GM10266 (cell line): ENCODE results near the gene ZNF229.
"Not testable (repeated sequence)": the region's sequence is repeated elsewhere in the genome, so short reads cannot be mapped to it uniquely, and the experiment has no call there.

ENCODE experiments used
- DNase-seq: peaks from one replicate; pipeline ENCODE4 v3.0.0; 2012; ENCODE audit errors: extremely low spot score
- TF ChIP-seq, protein P1 (sequence below): IDR thresholded peaks from 2 replicates; pipeline ENCODE4 v1.5.1; 2012; ENCODE audit warnings: mild to moderate bottlenecking, low read depth; ENCODE audit not compliant: control insufficient read depth, insufficient read depth; ENCODE audit errors: missing control alignments

Gene ZNF229

DNA sequence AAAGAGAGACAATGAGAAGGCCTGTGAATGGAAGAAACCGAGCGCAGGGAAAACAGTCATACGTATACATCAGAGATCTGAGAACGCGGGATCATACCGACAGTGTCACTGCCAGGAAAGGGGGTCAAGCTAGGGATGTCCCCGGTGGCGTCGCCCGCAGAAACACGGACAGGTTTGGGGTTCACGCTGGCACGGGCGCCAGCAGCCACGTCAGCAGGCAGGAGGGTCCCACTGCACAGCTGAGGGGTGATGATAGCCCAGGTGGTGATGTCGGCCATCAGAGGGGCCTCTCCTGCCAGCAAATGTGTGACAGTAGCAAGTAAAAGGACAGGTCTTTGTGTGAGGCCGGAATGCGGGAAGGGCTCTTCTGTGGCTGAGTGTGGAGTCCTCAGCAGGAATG lies 3.4 kb upstream of the ZNF229 start:
- no peak for DNase-seq
- TF ChIP-seq, protein P1, sequence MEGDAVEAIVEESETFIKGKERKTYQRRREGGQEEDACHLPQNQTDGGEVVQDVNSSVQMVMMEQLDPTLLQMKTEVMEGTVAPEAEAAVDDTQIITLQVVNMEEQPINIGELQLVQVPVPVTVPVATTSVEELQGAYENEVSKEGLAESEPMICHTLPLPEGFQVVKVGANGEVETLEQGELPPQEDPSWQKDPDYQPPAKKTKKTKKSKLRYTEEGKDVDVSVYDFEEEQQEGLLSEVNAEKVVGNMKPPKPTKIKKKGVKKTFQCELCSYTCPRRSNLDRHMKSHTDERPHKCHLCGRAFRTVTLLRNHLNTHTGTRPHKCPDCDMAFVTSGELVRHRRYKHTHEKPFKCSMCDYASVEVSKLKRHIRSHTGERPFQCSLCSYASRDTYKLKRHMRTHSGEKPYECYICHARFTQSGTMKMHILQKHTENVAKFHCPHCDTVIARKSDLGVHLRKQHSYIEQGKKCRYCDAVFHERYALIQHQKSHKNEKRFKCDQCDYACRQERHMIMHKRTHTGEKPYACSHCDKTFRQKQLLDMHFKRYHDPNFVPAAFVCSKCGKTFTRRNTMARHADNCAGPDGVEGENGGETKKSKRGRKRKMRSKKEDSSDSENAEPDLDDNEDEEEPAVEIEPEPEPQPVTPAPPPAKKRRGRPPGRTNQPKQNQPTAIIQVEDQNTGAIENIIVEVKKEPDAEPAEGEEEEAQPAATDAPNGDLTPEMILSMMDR, result no peak

DNA sequence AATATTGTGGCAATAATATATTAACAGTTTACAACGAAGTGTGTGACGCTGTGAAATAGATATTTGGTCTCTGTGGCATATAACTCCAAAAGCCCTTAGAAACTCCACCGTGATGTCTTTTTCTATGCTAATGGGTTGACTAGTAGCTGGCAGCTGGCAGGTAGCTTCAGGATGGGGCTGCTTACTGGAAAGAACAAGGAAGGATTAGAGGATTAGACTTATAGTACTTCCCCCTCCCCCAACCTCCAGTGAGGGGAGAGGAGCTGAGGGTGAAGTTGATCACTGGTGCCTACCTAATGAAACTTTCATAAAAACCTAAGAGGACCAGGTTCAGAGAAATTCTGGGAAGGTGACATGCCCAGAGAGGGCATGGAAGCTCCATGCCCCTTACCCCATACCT lies 9.8 kb downstream of the ZNF229 start:
- TF ChIP-seq, protein P1, result no peak
- no peak for DNase-seq

DNA sequence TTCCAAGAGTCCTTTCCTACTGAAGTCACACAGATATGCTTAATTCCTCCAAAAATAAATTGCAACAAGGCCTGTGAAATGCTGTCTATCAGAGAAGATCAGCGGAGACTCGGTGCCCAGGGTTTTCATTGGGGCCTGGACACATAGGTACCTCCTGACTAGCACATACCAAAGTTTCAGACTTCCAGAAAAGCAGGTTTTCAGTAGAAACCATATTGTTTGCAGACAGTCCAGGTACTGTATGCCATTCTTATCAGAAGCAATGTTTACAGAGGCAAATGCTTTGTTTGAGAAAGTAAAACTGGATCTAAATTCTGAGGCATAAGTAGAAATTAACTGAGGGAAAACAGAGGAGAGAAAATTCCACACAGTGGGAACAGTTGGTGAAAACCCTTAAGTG lies 12.8 kb downstream of the ZNF229 start:
- TF ChIP-seq, protein P1, result no peak
- DNase-seq, result no peak

DNA sequence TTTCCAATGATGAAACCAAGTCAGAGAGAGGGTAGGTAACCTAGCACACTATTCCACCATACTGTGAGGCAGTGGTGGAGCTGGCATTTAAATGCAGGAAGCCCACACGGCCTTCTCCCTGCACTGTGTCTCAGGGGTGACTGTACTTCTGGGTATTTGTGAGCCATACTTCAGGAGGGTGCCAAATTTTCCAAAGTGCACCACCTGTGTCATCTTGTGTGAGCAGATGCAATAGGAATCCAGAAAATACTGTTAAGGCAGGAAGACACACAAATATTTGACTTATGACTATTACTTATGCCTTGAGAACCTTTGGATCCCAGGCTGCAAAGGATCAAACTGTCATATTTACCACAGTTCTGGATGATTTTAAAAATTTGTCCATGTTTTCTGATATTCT lies 17.3 kb downstream of the ZNF229 start:
- TF ChIP-seq, protein P1, result no peak
- no peak for DNase-seq

DNA sequence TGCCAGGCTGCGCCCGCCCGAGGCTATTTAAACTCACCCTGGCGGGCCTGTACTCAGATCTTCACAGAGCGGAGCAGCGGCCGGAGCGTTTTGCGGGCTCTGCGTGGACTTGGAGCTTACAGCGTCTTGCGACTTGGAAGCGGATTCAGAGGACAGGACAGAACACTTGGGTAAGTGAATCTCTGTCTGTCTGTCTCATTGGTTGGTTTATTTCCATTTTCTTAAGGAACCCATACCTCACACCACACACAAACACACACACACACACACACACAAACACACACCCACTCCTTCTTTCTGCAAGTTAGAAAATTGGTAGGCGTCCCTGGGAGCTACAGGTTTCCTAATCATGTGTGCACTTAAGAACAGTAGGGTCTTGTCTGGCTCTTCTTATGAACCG lies 32.7 kb downstream of the ZNF229 start:
- not testable (repeated sequence) for DNase-seq

DNA sequence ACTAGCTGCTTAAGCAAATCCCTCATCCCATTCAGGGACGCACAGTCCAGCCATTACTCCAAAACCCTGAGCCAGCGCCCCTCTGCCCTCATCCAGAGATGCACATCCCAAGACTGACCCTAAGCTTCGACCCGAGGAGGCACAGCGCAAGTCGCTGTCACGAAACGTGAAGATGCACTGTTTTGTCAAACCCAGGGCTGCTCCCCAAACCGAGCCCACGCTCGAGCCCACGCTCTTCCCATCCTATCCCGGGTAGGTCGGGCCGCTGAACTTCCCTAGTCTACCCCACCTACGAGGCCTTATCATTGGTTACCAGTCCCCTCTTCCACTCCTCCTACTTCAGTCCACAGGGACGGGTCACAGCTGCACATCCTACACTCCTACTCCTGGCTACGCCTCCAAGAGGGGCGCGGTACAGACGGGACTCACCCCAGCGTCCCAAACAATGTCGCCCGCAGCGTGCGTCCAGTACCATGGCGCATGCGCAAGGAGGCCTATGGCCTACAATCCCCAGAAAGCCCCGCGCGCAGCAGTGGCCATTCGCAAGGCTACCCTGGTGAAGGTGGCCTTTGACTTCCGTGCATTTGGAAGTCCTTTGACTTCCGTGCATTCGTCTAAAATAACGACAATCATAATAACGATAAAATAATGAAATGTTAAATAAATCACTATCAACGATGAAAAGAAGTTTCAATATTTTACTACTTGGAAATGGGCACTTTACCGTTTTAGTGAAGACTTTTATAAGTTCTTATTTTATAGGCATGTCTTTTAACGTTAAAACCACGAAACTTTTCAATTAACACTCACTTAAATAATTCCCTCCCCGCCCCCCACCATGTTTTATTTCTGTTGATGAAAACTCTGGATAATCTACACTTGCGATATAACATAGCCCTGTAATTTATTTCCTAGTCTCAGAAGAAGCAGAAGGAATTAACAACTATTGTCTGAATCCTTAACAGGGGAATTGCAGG lies 46.8 kb downstream of the ZNF229 start, which contains the start of gene ZNF285:
ZNF285 (minus strand) TSS at position 470 of the 977 bp plus-strand sequence. CDS start 4,395 bp downstream, outside the sequence.
- peak; percentile 38 for DNase-seq
- TF ChIP-seq, protein P1, result no peak

DNA sequence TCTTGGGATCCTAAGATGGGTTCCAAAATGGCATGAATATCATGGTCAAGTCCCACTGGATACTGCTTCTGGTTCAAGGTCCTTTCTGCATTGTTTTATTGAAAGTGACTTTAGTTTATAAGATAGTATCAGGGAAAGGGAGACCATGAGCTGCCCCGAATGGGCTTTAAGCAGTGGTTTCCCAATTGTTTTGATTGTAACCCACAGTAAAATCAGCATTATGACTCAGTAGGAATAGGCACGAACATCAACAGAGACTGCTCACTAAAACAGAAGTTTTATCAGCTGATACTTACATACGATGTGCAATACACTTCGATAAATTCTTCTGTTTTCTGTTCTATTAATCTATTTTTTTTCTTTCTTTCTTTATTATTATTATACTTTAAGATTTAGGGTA lies 59.0 kb downstream of the ZNF229 start:
- DNase-seq, result not testable (repeated sequence)
